Measurements from ENCODE around the gene FRRS1. TPM values are rescaled to one million over a fixed set of nuclear protein-coding genes. Genes with fewer than 3 reads are reported as not detected.

Gene FRRS1
- total RNA-seq, 4 donors from 2014 or later = 1.4 to 4.5 (median 2.3) TPM

- Histone ChIP-seq H3K9me3 (no peaks in the 10 kb centered on the region), H3K36me3 (no peaks in the 10 kb centered on the region), H3K27me3 (no peaks in the 10 kb centered on the region), H3K4me3 (no peak overlapping the region), H3K27ac (no peak overlapping the region), H3K4me1 (peaks cover 0 to 4% of the 10 kb centered on the region in 2 donors)
- intact Hi-C loops (cut with DNase I; ENCODE audit: low total_unique reads) = no loop called here
- no peak for ATAC-seq
- no peak for DNase-seq
- TF ChIP-seq CTCF (IDR thresholded peaks at IDR 0.05 in 4 of 5, conservative IDR thresholded peaks at IDR 0.05 in 1 of 5) (no peak), POLR2A (IDR thresholded peaks at IDR 0.05) (no peak)
- in situ Hi-C loops (cut with MboI; ENCODE audit: low sequenced_read_pairs in 4 of 4) = no loop called here
Measured at GRCh38 chr1:99772809-99773208, 6.4 kb upstream of the FRRS1 start.

GRCh38 chr1:99771513-99771918, 5.1 kb upstream of the FRRS1 start:
- no peak for DNase-seq
- no peak overlapping the region for H3K27ac ChIP-seq

GRCh38 chr1:99768524-99769245, 2.2 kb upstream of the FRRS1 start:
- Histone ChIP-seq H3K27me3 (no peaks in the 10 kb centered on the region), H3K36me3 (no peaks in the 10 kb centered on the region), H3K27ac (no peak overlapping the region), H3K4me1 (peaks cover 4% of the 10 kb centered on the region in 2 donors), H3K4me3 (no peak overlapping the region), H3K9me3 (no peaks in the 10 kb centered on the region)
- in situ Hi-C loops (cut with MboI; ENCODE audit: low sequenced_read_pairs in 4 of 4) (no loop called here), intact Hi-C loops (cut with DNase I; ENCODE audit: low total_unique reads) (no loop called here)
- no peak for ATAC-seq
- no peak for DNase-seq
- TF ChIP-seq POLR2A (IDR thresholded peaks at IDR 0.05) (no peak), CTCF (IDR thresholded peaks at IDR 0.05 in 4 of 5, conservative IDR thresholded peaks at IDR 0.05 in 1 of 5) (no peak)

More at GRCh38 chr1:99771513-99771918, 5.1 kb upstream of the FRRS1 start:
- Histone ChIP-seq H3K36me3 (no peaks in the 10 kb centered on the region), H3K27me3 (no peaks in the 10 kb centered on the region), H3K4me3 (no peak overlapping the region), H3K4me1 (peaks cover 4% of the 10 kb centered on the region in 2 donors), H3K9me3 (no peaks in the 10 kb centered on the region)
- in situ Hi-C loops (cut with MboI; ENCODE audit: low sequenced_read_pairs in 4 of 4) (no loop called here), intact Hi-C loops (cut with DNase I; ENCODE audit: low total_unique reads) (no loop called here)
- no peak for ATAC-seq
- no peak for TF ChIP-seq POLR2A (IDR thresholded peaks at IDR 0.05)
- TF ChIP-seq CTCF (IDR thresholded peaks at IDR 0.05 in 4 of 5, conservative IDR thresholded peaks at IDR 0.05 in 1 of 5) = no peak

- ATAC-seq (no peak), DNase-seq (no peak)
- no peak overlapping the region for H3K4me3 ChIP-seq
- H3K4me1 ChIP-seq = peaks cover 4% of the 10 kb centered on the region in 2 donors
- in situ Hi-C loops (cut with MboI; ENCODE audit: low sequenced_read_pairs in 4 of 4) = no loop called here
- intact Hi-C loops (cut with DNase I; ENCODE audit: low total_unique reads) = no loop called here
- no peaks in the 10 kb centered on the region for H3K36me3 ChIP-seq
- H3K27ac ChIP-seq = no peak overlapping the region
- TF ChIP-seq CTCF (IDR thresholded peaks at IDR 0.05 in 4 of 5, conservative IDR thresholded peaks at IDR 0.05 in 1 of 5) = no peak
- TF ChIP-seq POLR2A (IDR thresholded peaks at IDR 0.05) = no peak
- no peaks in the 10 kb centered on the region for H3K27me3 ChIP-seq
- H3K9me3 ChIP-seq = no peaks in the 10 kb centered on the region
Measured at GRCh38 chr1:99768104-99768503, 1.7 kb upstream of the FRRS1 start.
